ENCODE data around the gene SMOC2.

DNA sequence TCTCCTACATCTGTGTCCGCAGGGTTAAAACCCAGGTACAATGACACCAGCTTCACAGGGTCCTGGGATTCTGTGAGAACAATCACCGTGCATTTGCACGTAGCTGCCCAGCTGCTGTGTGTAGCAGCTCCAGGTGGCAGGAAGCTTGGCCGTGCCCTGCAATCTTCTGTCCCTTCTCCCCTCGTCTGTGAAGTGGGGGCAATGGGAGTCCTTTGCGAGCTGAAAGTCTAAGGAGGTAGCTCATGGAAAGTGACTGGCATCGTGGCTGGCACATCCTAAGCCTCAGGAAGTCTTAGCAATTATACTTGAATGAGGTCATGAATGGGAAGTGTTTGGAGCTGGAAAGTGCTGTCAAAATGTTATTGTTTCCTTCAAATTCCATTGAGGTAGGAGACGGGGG is 137.1 kb downstream of the SMOC2 start:
- TF ChIP-seq, protein P1, sequence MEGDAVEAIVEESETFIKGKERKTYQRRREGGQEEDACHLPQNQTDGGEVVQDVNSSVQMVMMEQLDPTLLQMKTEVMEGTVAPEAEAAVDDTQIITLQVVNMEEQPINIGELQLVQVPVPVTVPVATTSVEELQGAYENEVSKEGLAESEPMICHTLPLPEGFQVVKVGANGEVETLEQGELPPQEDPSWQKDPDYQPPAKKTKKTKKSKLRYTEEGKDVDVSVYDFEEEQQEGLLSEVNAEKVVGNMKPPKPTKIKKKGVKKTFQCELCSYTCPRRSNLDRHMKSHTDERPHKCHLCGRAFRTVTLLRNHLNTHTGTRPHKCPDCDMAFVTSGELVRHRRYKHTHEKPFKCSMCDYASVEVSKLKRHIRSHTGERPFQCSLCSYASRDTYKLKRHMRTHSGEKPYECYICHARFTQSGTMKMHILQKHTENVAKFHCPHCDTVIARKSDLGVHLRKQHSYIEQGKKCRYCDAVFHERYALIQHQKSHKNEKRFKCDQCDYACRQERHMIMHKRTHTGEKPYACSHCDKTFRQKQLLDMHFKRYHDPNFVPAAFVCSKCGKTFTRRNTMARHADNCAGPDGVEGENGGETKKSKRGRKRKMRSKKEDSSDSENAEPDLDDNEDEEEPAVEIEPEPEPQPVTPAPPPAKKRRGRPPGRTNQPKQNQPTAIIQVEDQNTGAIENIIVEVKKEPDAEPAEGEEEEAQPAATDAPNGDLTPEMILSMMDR (IDR thresholded peaks at IDR 0.05), result no peak
- no peak for TF ChIP-seq POLR2A (IDR thresholded peaks at IDR 0.05)

Data from tibial nerve (tissue), 3 donors.